ENCODE measurements around the gene P2RY12.
"Not testable (repeated sequence)": the region's sequence is repeated elsewhere in the genome, so short reads cannot be mapped to it uniquely, and the experiment has no call there.

Gene P2RY12

GRCh38 chr3:151393941-151394340 is 9.4 kb upstream of the P2RY12 start:
- Histone ChIP-seq H3K4me3 (no peak overlapping the region), H3K27ac (peak overlapping the region in 1 of 21 experiments; percentile 5)

GRCh38 chr3:151393146-151393830 is 8.7 kb upstream of the P2RY12 start:
- Histone ChIP-seq H3K4me3 (no peak overlapping the region), H3K27ac (no peak overlapping the region)

- H3K27ac ChIP-seq, H3K4me3 ChIP-seq: not testable (repeated sequence)
These were observed 7.6 kb upstream of the P2RY12 start for GRCh38 chr3:151392191-151392590.

- Histone ChIP-seq H3K4me3 (no peak overlapping the region), H3K27ac (no peak overlapping the region)
These were observed 7.2 kb upstream of the P2RY12 start for GRCh38 chr3:151391720-151392119.

GRCh38 chr3:151387842-151388241 is 3.3 kb upstream of the P2RY12 start:
- no peak overlapping the region for H3K4me3 ChIP-seq
- H3K27ac ChIP-seq = peak overlapping the region in 1 of 21 experiments; percentile 34

GRCh38 chr3:151387432-151387831 is 2.9 kb upstream of the P2RY12 start:
- H3K27ac ChIP-seq = peak overlapping the region in 1 of 21 experiments; percentile 34
- H3K4me3 ChIP-seq = no peak overlapping the region

GRCh38 chr3:151386056-151386455 is 1.5 kb upstream of the P2RY12 start:
- Histone ChIP-seq H3K27ac (no peak overlapping the region), H3K4me3 (no peak overlapping the region)

- Histone ChIP-seq H3K4me3 (no peak overlapping the region), H3K27ac (peak overlapping the region in 2 of 21 experiments; percentile 18 to 55)
These were observed 597 bp downstream of the P2RY12 start for GRCh38 chr3:151383956-151384355.

GRCh38 chr3:151383111-151383510 is 1.4 kb downstream of the P2RY12 start:
- Histone ChIP-seq H3K27ac (peak overlapping the region in 1 of 21 experiments; percentile 19), H3K4me3 (no peak overlapping the region)

GRCh38 chr3:151382671-151383070 is 1.9 kb downstream of the P2RY12 start:
- no peak overlapping the region for H3K4me3 ChIP-seq
- H3K27ac ChIP-seq = peak overlapping the region in 1 of 21 experiments; percentile 19

GRCh38 chr3:151379083-151379734 is 5.3 kb downstream of the P2RY12 start:
- Histone ChIP-seq H3K27ac (no peak overlapping the region), H3K4me3 (no peak overlapping the region)

- Histone ChIP-seq H3K4me3 (no peak overlapping the region), H3K27ac (no peak overlapping the region)
These were observed 6.7 kb downstream of the P2RY12 start for GRCh38 chr3:151377768-151378385.

- Histone ChIP-seq H3K27ac (peak overlapping the region in 2 of 21 experiments; percentile 16 to 59), H3K4me3 (no peak overlapping the region)
These were observed 12.3 kb downstream of the P2RY12 start for GRCh38 chr3:151372063-151372820.

GRCh38 chr3:151371526-151371925 is 13.0 kb downstream of the P2RY12 start:
- H3K27ac ChIP-seq = peak overlapping the region in 1 of 21 experiments; percentile 59

GRCh38 chr3:151367448-151367847 is 17.1 kb downstream of the P2RY12 start:
- no peak overlapping the region for H3K4me3 ChIP-seq
- no peak overlapping the region for H3K27ac ChIP-seq

More at GRCh38 chr3:151371526-151371925, 13.0 kb downstream of the P2RY12 start:
- H3K4me3 ChIP-seq = no peak overlapping the region

GRCh38 chr3:151366993-151367392 is 17.6 kb downstream of the P2RY12 start:
- H3K27ac ChIP-seq = no peak overlapping the region
- no peak overlapping the region for H3K4me3 ChIP-seq

- no peak overlapping the region for H3K27ac ChIP-seq
These were observed 21.8 kb downstream of the P2RY12 start for GRCh38 chr3:151362751-151363174.

GRCh38 chr3:151357463-151357850 is 27.1 kb downstream of the P2RY12 start:
- no peak overlapping the region for H3K4me3 ChIP-seq

More at GRCh38 chr3:151362751-151363174, 21.8 kb downstream of the P2RY12 start:
- H3K4me3 ChIP-seq = no peak overlapping the region

GRCh38 chr3:151356794-151357462 is 27.6 kb downstream of the P2RY12 start:
- Histone ChIP-seq H3K4me3 (no peak overlapping the region), H3K27ac (no peak overlapping the region)

More at GRCh38 chr3:151357463-151357850, 27.1 kb downstream of the P2RY12 start:
- H3K27ac ChIP-seq = no peak overlapping the region

Measured in skin epidermis (tissue), 12 donors.